HepG2 (cell line): ENCODE measurements around the gene NCS1. TPM values are rescaled to one million over a fixed set of nuclear protein-coding genes. Genes with fewer than 3 reads are reported as not detected.

ENCODE experiments used
- ATAC-seq: fragments of 200-7000 bp; cut with Tn5 transposase; 3 replicates; pipeline ENCODE4 v1.9.1; 2020; ENCODE audit warnings: mild to moderate bottlenecking, moderate library complexity
- BruUV-seq: library from RNA; stranded (reverse); fragments of 400-500 nt; replicated peaks from 2 replicates; lab custom pipeline; 2021; lab: Mats Ljungman, UMichigan
- CTCF ChIA-PET: fragments of 300-600 bp; formaldehyde crosslinking; extraction: SDS; loops from one replicate; lab custom pipeline; 2021; ENCODE audit warnings: low total read pairs, inconsistent platforms, low intra/inter-chr PET ratio; lab: Yijun Ruan, JAX
- POLR2A ChIA-PET: fragments of 350-600 bp; sonication (Branson Sonifier 250); formaldehyde crosslinking; loops from one replicate; lab custom pipeline; 2020; ENCODE audit warnings: antibody characterized with exemption, inconsistent platforms; lab: Yijun Ruan, JAX
- DNase-seq: peaks from one replicate; pipeline ENCODE4 v3.0.0-alpha.2; 2015; ENCODE audit warnings: low spot score
- FAIRE-seq: peaks from 3 replicates; lab custom pipeline; 2011; peaks lifted over from hg19 to GRCh38; lab: Jason Lieb, UNC
- H2AFZ ChIP-seq: one replicate; pipeline ENCODE4 v1.6.1; 2011; ENCODE audit warnings: low read length, inconsistent platforms
- H3K27ac ChIP-seq: fragments of 300-600 bp; 3 replicates; pipeline ENCODE4 v1.8.0; 2011; ENCODE audit warnings: mixed run types, mild to moderate bottlenecking, mixed read lengths, low read length, inconsistent platforms; ENCODE audit not compliant: insufficient read depth; ENCODE audit errors: extremely low read length
- H3K27me3 ChIP-seq, 2 experiments: fragments of 200-600 bp in 1 of 2; 2 replicates in 1 of 2; 3 replicates in 1 of 2; pipeline versions ENCODE4 v1.6.0 to v1.8.0; 2011; ENCODE audit warnings: low read length in 2 of 2, mild to moderate bottlenecking in 2 of 2, moderate library complexity in 2 of 2, inconsistent platforms in 1 of 2; ENCODE audit not compliant: insufficient read depth in 2 of 2, control insufficient read depth in 1 of 2
- H3K36me3 ChIP-seq, 2 experiments: fragments of 200-600 bp in 1 of 2; replicated peaks in 1 of 2; 2 replicates in 1 of 2; 3 replicates in 1 of 2; pipeline versions ENCODE4 v1.5.1 to v1.8.0; 2011; ENCODE audit warnings: low read length in 2 of 2, inconsistent platforms in 1 of 2; ENCODE audit not compliant: insufficient read depth in 2 of 2, control insufficient read depth in 1 of 2
- H3K4me1 ChIP-seq: 2 replicates; pipeline ENCODE4 v1.5.1; 2012; ENCODE audit warnings: low read length, inconsistent platforms; ENCODE audit not compliant: insufficient read depth
- H3K4me2 ChIP-seq: 2 replicates; pipeline ENCODE4 v1.6.0; 2011; ENCODE audit warnings: low read depth, low read length, inconsistent platforms
- H3K4me3 ChIP-seq, 3 experiments: fragments of 200-600 bp in 1 of 3; sonication (generic), shearing (Covaris generic) in 1 of 3; replicated peaks in 1 of 3; 2 replicates each; pipeline ENCODE4 v1.5.1; 2011 to 2016; ENCODE audit warnings: low read length in 3 of 3, inconsistent platforms in 2 of 3, low read depth in 2 of 3, mild to moderate bottlenecking in 2 of 3, control low read depth in 1 of 3, mixed read lengths in 1 of 3; ENCODE audit not compliant: insufficient read depth in 1 of 3
- H3K79me2 ChIP-seq: one replicate; pipeline ENCODE4 v1.6.1; 2011; ENCODE audit warnings: low read length, inconsistent platforms; ENCODE audit not compliant: insufficient read depth
- H3K9ac ChIP-seq: 2 replicates; pipeline ENCODE4 v1.6.0; 2011; ENCODE audit warnings: mild to moderate bottlenecking, low read depth, low read length, inconsistent platforms; ENCODE audit not compliant: insufficient read depth
- H3K9me3 ChIP-seq: 2 replicates; pipeline ENCODE4 v1.5.1; 2012; ENCODE audit warnings: mild to moderate bottlenecking, low read length
- H4K20me1 ChIP-seq: 2 replicates; pipeline ENCODE4 v1.6.0; 2011; ENCODE audit warnings: inconsistent platforms, mild to moderate bottlenecking, low read length, moderate library complexity; ENCODE audit not compliant: insufficient read depth
- ASH2L ChIP-seq: fragments of 300-600, 200-600 bp; sonication (generic); IDR thresholded peaks from 2 replicates; pipeline ENCODE4 v1.7.0; 2017; ENCODE audit warnings: low read depth, mild to moderate bottlenecking, moderate library complexity, mixed read lengths, low read length; ENCODE audit not compliant: insufficient read length
- HNF1A ChIP-seq, 2 experiments: sonication (generic) in 1 of 2; formaldehyde crosslinking in 1 of 2; IDR thresholded peaks; 2 replicates each; pipeline versions ENCODE4 v1.4.0 to v1.6.1; 2016 to 2020; ENCODE audit warnings: borderline replicate concordance in 1 of 2, low read depth in 1 of 2, mild to moderate bottlenecking in 1 of 2, missing genetic modification reagents in 1 of 2
- IRF1 ChIP-seq: sonication (generic); formaldehyde crosslinking; IDR thresholded peaks from 2 replicates; pipeline ENCODE4 v1.4.0; 2020; ENCODE audit warnings: low read depth, mild to moderate bottlenecking, missing genetic modification reagents
- MAFK ChIP-seq, 2 experiments: IDR thresholded peaks in 1 of 2; conservative IDR thresholded peaks in 1 of 2; 2 replicates each; pipeline ENCODE4 v1.6.1; 2011; ENCODE audit warnings: improper control_type of control experiment in 2 of 2, low read length in 2 of 2
- ONECUT2 ChIP-seq: sonication (generic); formaldehyde crosslinking; IDR thresholded peaks from 2 replicates; pipeline ENCODE4 v1.4.0; 2020; ENCODE audit warnings: missing genetic modification reagents
- PAF1 ChIP-seq: IDR thresholded peaks from 2 replicates; pipeline ENCODE4 v1.6.1; 2016; ENCODE audit warnings: missing genetic modification reagents, missing compliant biosample characterization
- TRIM24 ChIP-seq: sonication (generic); formaldehyde crosslinking; IDR thresholded peaks from 2 replicates; pipeline ENCODE4 v1.8.0; 2022; ENCODE audit warnings: mild to moderate bottlenecking, missing genetic modification reagents
- ZNF124 ChIP-seq: sonication (generic); formaldehyde crosslinking; IDR thresholded peaks from 2 replicates; pipeline ENCODE4 v1.4.0; 2020; ENCODE audit warnings: missing genetic modification reagents
- ZNF781 ChIP-seq: sonication (generic); formaldehyde crosslinking; IDR thresholded peaks from 2 replicates; pipeline ENCODE4 v1.5.1; 2020; ENCODE audit warnings: borderline replicate concordance, mild to moderate bottlenecking, missing genetic modification reagents; ENCODE audit errors: not compliant biosample characterization
- WGBS: methylation state at CpG from one replicate; pipeline ENCODE4 v1.1.6; 2017; ENCODE audit warnings: low lambda C conversion rate; 5-methylcytosine and 5-hydroxymethylcytosine counted together
- in situ Hi-C: cut with HindIII; loops from 2 replicates; pipeline ENCODE4 v1.10.0; 2017; ENCODE audit warnings: low pct_unique_long_range_greater_than_20kb; ENCODE audit not compliant: extremely low pct_ligation_motif_present
- intact Hi-C: fragments of 100-400 bp; cut with micrococcal nuclease; formaldehyde crosslinking; loops from one replicate; pipeline ENCODE4 v1.10.0; 2022; ENCODE audit not compliant: unreplicated experiment
- polyA plus RNA-seq, 8 experiments: library from polyadenylated mRNA; depleted of rRNA in 3 of 8; stranded (reverse) in 7 of 8; unstranded in 1 of 8; fragments of >200 nt; fragmentation: Illumina TruSeq in 4 of 8; extraction: Trizol in 4 of 8; gene quantifications; 2 replicates each; pipeline versions ENCODE4 v1.2.1 to v1.2.3, GENCODE V29; 2011 to 2016; ENCODE audit warnings: low read depth in 4 of 8, missing spikeins in 1 of 8, mixed read lengths in 1 of 8; ENCODE audit not compliant: insufficient read depth in 1 of 8
- total RNA-seq, 5 experiments: library from RNA; depleted of rRNA; stranded (reverse); fragments of >200 nt; fragmentation: Illumina TruSeq; extraction: Trizol; gene quantifications; 2 replicates each; pipeline ENCODE4 v1.2.3, GENCODE V29; 2016; ENCODE audit warnings: low read depth in 1 of 5
- TF ChIP-seq, protein P1 (sequence below): sonication (generic); formaldehyde crosslinking; IDR thresholded peaks from 2 replicates; pipeline ENCODE4 v1.4.0; 2020; ENCODE audit warnings: mild to moderate bottlenecking, missing genetic modification reagents

NCS1 gene
- total and polyA plus RNA-seq, 2 of the 13 experiments (the other 11 are each of a cell fraction or from before 2014, with no cell fraction given) = 4.7 to 6.1 TPM

- FAIRE-seq (no peak), DNase-seq (no peak)
- peaks cover 37% of the 10 kb centered on the region for H3K4me1 ChIP-seq
- H3K27ac ChIP-seq = no peak overlapping the region
- H3K9me3 ChIP-seq = no peaks in the 10 kb centered on the region
- in situ Hi-C loops (loop anchor here (5.0 kb wide), 1 partner anchor 124 kb away; no protein-coding TSS in a partner anchor), intact Hi-C loops (loop anchor here (1.0 kb wide), 1 partner anchor 129 kb away; no protein-coding TSS in a partner anchor)
- BruUV-seq = no TSS peak
- no peaks in the 10 kb centered on the region for H3K27me3 ChIP-seq
- 57% methylated on average over 10 of the region's 10 CpGs for WGBS
- no peaks in the 10 kb centered on the region for H3K79me2 ChIP-seq
- H2AFZ ChIP-seq = no peak overlapping the region
- no peaks in the 10 kb centered on the region for H3K36me3 ChIP-seq
- no peak overlapping the region for H3K4me2 ChIP-seq
- H3K4me3 ChIP-seq = no peak overlapping the region
- CTCF ChIA-PET = interaction anchor here (0.6 to 2.9 kb wide), 4 partner anchors 80 to 351 kb away, joined by 3 to 30 read pairs (median 5); no protein-coding TSS in a partner anchor
- no peak overlapping the region for H3K9ac ChIP-seq
- TF ChIP-seq HNF1A (IDR thresholded peaks at IDR 0.05; ENCODE audit: low read depth) (no peak), HNF1A (CRISPR knock-in tag; IDR thresholded peaks at IDR 0.05; ENCODE audit: borderline replicate concordance) (no peak), ZNF781 (CRISPR knock-in tag) (no peak), TRIM24 (CRISPR knock-in tag) (no peak), IRF1 (CRISPR knock-in tag) (no peak), PAF1 (no peak), ONECUT2 (CRISPR knock-in tag) (no peak), ZNF124 (CRISPR knock-in tag) (no peak), ASH2L (no peak), MAFK (conservative IDR thresholded peaks at IDR 0.05 in 1 of 2, IDR thresholded peaks at IDR 0.05 in 1 of 2; ENCODE audit: low read length in 2 of 2) (no peak)
- TF ChIP-seq, protein P1, sequence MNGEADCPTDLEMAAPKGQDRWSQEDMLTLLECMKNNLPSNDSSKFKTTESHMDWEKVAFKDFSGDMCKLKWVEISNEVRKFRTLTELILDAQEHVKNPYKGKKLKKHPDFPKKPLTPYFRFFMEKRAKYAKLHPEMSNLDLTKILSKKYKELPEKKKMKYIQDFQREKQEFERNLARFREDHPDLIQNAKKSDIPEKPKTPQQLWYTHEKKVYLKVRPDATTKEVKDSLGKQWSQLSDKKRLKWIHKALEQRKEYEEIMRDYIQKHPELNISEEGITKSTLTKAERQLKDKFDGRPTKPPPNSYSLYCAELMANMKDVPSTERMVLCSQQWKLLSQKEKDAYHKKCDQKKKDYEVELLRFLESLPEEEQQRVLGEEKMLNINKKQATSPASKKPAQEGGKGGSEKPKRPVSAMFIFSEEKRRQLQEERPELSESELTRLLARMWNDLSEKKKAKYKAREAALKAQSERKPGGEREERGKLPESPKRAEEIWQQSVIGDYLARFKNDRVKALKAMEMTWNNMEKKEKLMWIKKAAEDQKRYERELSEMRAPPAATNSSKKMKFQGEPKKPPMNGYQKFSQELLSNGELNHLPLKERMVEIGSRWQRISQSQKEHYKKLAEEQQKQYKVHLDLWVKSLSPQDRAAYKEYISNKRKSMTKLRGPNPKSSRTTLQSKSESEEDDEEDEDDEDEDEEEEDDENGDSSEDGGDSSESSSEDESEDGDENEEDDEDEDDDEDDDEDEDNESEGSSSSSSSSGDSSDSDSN = no peak
- TF ChIP-seq, all 625 proteins: peak for 0
- POLR2A ChIA-PET = no interaction called here
- no peaks in the 10 kb centered on the region for H4K20me1 ChIP-seq
- no peak for ATAC-seq
Measured at GRCh38 chr9:130236436-130236985, 64.3 kb downstream of the NCS1 start.
